BJ (cell line): ENCODE results near the gene GTPBP4. TPM values are rescaled to one million over a fixed set of nuclear protein-coding genes. Genes with fewer than 3 reads are reported as not detected.

ENCODE experiments used
- CTCF ChIA-PET: fragments of 350-600 bp; formaldehyde crosslinking; extraction: SDS; loops from one replicate; lab custom pipeline; 2021; ENCODE audit warnings: antibody characterized with exemption, inconsistent platforms; lab: Yijun Ruan, JAX
- POLR2A ChIA-PET: fragments of 300-600 bp; sonication (Branson Sonifier 250); formaldehyde crosslinking; extraction: SDS; loops from one replicate; lab custom pipeline; 2021; ENCODE audit warnings: antibody characterized with exemption; lab: Charles Lee
- DNase-seq: peaks from one replicate; pipeline ENCODE4 v3.0.0-alpha.2; 2011; ENCODE audit warnings: low read depth
- H3K27me3 ChIP-seq: 2 replicates; pipeline ENCODE4 v1.6.0; 2011; ENCODE audit warnings: low read length; ENCODE audit not compliant: control insufficient read depth, insufficient read depth
- H3K36me3 ChIP-seq: 2 replicates; pipeline ENCODE4 v1.5.1; 2011; ENCODE audit warnings: low read length; ENCODE audit not compliant: control insufficient read depth, insufficient read depth
- H3K4me3 ChIP-seq: 2 replicates; pipeline ENCODE4 v1.5.1; 2011; ENCODE audit warnings: low read depth, mild to moderate bottlenecking, control low read depth, low read length
- polyA plus RNA-seq: library from polyadenylated mRNA; depleted of rRNA; stranded (reverse); fragments of >200 nt; gene quantifications from 2 replicates; pipeline ENCODE4 v1.2.3, GENCODE V29; 2011
- TF ChIP-seq, protein P1 (sequence below): IDR thresholded peaks from 2 replicates; pipeline ENCODE4 v1.5.1; 2011; ENCODE audit warnings: low read depth, mild to moderate bottlenecking, control low read depth, inconsistent platforms, low read length, moderate library complexity; ENCODE audit not compliant: insufficient read depth

Gene GTPBP4
- polyA plus RNA-seq, 1 experiment = 17.3 TPM

- DNase-seq = no peak
- Histone ChIP-seq H3K4me3 (no peak overlapping the region), H3K36me3 (no peaks in the 10 kb centered on the region), H3K27me3 (no peaks in the 10 kb centered on the region; the same call in 1 of the 2 replicates)
- TF ChIP-seq, protein P1, sequence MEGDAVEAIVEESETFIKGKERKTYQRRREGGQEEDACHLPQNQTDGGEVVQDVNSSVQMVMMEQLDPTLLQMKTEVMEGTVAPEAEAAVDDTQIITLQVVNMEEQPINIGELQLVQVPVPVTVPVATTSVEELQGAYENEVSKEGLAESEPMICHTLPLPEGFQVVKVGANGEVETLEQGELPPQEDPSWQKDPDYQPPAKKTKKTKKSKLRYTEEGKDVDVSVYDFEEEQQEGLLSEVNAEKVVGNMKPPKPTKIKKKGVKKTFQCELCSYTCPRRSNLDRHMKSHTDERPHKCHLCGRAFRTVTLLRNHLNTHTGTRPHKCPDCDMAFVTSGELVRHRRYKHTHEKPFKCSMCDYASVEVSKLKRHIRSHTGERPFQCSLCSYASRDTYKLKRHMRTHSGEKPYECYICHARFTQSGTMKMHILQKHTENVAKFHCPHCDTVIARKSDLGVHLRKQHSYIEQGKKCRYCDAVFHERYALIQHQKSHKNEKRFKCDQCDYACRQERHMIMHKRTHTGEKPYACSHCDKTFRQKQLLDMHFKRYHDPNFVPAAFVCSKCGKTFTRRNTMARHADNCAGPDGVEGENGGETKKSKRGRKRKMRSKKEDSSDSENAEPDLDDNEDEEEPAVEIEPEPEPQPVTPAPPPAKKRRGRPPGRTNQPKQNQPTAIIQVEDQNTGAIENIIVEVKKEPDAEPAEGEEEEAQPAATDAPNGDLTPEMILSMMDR = no peak
- ChIA-PET CTCF (no interaction called here), POLR2A (no interaction called here)
These were observed 23.2 kb upstream of the GTPBP4 start for GRCh38 chr10:964988-965417.

GRCh38 chr10:966466-967235 is 21.6 kb upstream of the GTPBP4 start:
- TF ChIP-seq, protein P1 = no peak
- CTCF ChIA-PET = interaction anchor here (0.7 kb wide), 1 partner anchor 15 kb away, joined by 3 read pairs; no protein-coding TSS in a partner anchor
- Histone ChIP-seq H3K4me3 (no peak overlapping the region), H3K27me3 (no peaks in the 10 kb centered on the region; the same call in 1 of the 2 replicates), H3K36me3 (no peaks in the 10 kb centered on the region)
- no peak for DNase-seq
- POLR2A ChIA-PET = no interaction called here

GRCh38 chr10:968546-969199 is 19.6 kb upstream of the GTPBP4 start:
- ChIA-PET POLR2A (no interaction called here), CTCF (no interaction called here)
- no peak for DNase-seq
- TF ChIP-seq, protein P1 = no peak
- no peaks in the 10 kb centered on the region; the same call in 1 of the 2 replicates for H3K27me3 ChIP-seq
- no peaks in the 10 kb centered on the region for H3K36me3 ChIP-seq
- H3K4me3 ChIP-seq = no peak overlapping the region

GRCh38 chr10:969473-970150 is 18.6 kb upstream of the GTPBP4 start:
- TF ChIP-seq, protein P1 = no peak
- Histone ChIP-seq H3K36me3 (no peaks in the 10 kb centered on the region), H3K4me3 (no peak overlapping the region), H3K27me3 (no peaks in the 10 kb centered on the region; the same call in 1 of the 2 replicates)
- DNase-seq = no peak
- POLR2A ChIA-PET = no interaction called here
- CTCF ChIA-PET = no interaction called here
